ENCODE data around the gene ANKRD11. TPM values are rescaled to one million over a fixed set of nuclear protein-coding genes. Genes with fewer than 3 reads are reported as not detected.

Gene ANKRD11
- polyA plus RNA-seq, 1 donor from 2014 or later: 32.5 TPM

DNA sequence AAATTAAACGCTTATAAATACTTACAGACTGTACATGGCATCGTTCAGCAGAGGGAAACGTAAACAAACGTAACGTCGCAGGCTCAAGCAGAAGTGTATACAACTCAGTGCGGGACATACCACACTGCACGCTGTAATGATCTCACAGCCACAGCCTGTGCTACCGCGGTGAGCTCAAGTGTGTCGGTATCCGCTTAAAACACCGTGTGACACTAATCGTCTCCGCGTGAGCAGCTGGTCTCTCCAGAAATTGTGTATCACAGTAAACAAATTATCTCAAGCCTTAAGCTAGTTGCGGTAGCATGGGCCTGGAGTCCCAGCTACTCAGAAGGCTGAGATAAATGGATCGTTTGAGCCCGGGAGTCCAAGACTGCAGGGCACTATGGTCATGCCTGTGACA, 115.3 kb downstream of the ANKRD11 start:
- no peaks in the 10 kb centered on the region for H4K20me1 ChIP-seq (ENCODE audit: insufficient read depth)
- peaks cover 88% of the 10 kb centered on the region for H3K79me2 ChIP-seq (replicated peaks; ENCODE audit: insufficient read depth, low read length)

GRCh38 chr16:89374393-89374960, 115.9 kb downstream of the ANKRD11 start:
- Histone ChIP-seq H3K27ac (ENCODE audit: low read length) (no peak overlapping the region), H3K4me2 (ENCODE audit: low read length) (no peak overlapping the region), H4K20me1 (ENCODE audit: insufficient read depth) (no peaks in the 10 kb centered on the region)
- no peak for TF ChIP-seq EZH2 (IDR thresholded peaks at IDR 0.05; ENCODE audit: borderline replicate concordance, insufficient read depth, low read length, poor library complexity, severe bottlenecking)
- no peak for TF ChIP-seq EP300 (conservative IDR thresholded peaks at IDR 0.05; ENCODE audit: poor library complexity, severe bottlenecking)
- no peak for TF ChIP-seq SMC3 (conservative IDR thresholded peaks at IDR 0.05; ENCODE audit: poor library complexity)
- TF ChIP-seq MXI1 (conservative IDR thresholded peaks at IDR 0.05; ENCODE audit: poor library complexity, severe bottlenecking): no peak
- TF ChIP-seq, protein P1, sequence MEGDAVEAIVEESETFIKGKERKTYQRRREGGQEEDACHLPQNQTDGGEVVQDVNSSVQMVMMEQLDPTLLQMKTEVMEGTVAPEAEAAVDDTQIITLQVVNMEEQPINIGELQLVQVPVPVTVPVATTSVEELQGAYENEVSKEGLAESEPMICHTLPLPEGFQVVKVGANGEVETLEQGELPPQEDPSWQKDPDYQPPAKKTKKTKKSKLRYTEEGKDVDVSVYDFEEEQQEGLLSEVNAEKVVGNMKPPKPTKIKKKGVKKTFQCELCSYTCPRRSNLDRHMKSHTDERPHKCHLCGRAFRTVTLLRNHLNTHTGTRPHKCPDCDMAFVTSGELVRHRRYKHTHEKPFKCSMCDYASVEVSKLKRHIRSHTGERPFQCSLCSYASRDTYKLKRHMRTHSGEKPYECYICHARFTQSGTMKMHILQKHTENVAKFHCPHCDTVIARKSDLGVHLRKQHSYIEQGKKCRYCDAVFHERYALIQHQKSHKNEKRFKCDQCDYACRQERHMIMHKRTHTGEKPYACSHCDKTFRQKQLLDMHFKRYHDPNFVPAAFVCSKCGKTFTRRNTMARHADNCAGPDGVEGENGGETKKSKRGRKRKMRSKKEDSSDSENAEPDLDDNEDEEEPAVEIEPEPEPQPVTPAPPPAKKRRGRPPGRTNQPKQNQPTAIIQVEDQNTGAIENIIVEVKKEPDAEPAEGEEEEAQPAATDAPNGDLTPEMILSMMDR (IDR thresholded peaks at IDR 0.05; ENCODE audit: poor library complexity, severe bottlenecking): no peak
- TF ChIP-seq TAF1 (IDR thresholded peaks at IDR 0.05; ENCODE audit: low read depth): no peak
- no peak for TF ChIP-seq RAD21 (conservative IDR thresholded peaks at IDR 0.05)

More for the DNA sequence above, 115.3 kb downstream of the ANKRD11 start:
- Histone ChIP-seq H3K9ac (ENCODE audit: low read length) (no peak overlapping the region), H3K27me3 (ENCODE audit: insufficient read depth, low read depth, low read length) (no peaks in the 10 kb centered on the region), H3K4me3 (ENCODE audit: low read length) (no peak overlapping the region), H3K4me2 (ENCODE audit: low read length) (no peak overlapping the region), H3K9me3 (ENCODE audit: low read length) (no peaks in the 10 kb centered on the region), H3K27ac (ENCODE audit: low read length) (no peak overlapping the region), H3K36me3 (ENCODE audit: insufficient read depth, low read length) (no peaks in the 10 kb centered on the region), H3F3A (ENCODE audit: insufficient read depth, low read length, poor library complexity, severe bottlenecking) (no peaks in the 10 kb centered on the region), H3K9me2 (ENCODE audit: insufficient read depth, low read length) (no peaks in the 10 kb centered on the region), H2AFZ (ENCODE audit: low read depth, low read length) (no peak overlapping the region)
- TF ChIP-seq TAF1 (IDR thresholded peaks at IDR 0.05; ENCODE audit: low read depth): no peak
- no peak for TF ChIP-seq POLR2AphosphoS5 (IDR thresholded peaks at IDR 0.05)
- TF ChIP-seq MXI1 (conservative IDR thresholded peaks at IDR 0.05; ENCODE audit: poor library complexity, severe bottlenecking): no peak
- TF ChIP-seq EP300 (conservative IDR thresholded peaks at IDR 0.05; ENCODE audit: poor library complexity, severe bottlenecking): no peak
- TF ChIP-seq SMC3 (conservative IDR thresholded peaks at IDR 0.05; ENCODE audit: poor library complexity): no peak
- no peak for TF ChIP-seq REST (IDR thresholded peaks at IDR 0.05; ENCODE audit: borderline replicate concordance)
- TF ChIP-seq EZH2 (IDR thresholded peaks at IDR 0.05; ENCODE audit: borderline replicate concordance, insufficient read depth, low read length, poor library complexity, severe bottlenecking): no peak
- TF ChIP-seq RAD21 (conservative IDR thresholded peaks at IDR 0.05): no peak
- TF ChIP-seq, protein P1 (IDR thresholded peaks at IDR 0.05; ENCODE audit: poor library complexity, severe bottlenecking): no peak

More at GRCh38 chr16:89374393-89374960, 115.9 kb downstream of the ANKRD11 start:
- no peak overlapping the region for H3K9ac ChIP-seq (ENCODE audit: low read length)
- H2AFZ ChIP-seq (ENCODE audit: low read depth, low read length): no peak overlapping the region
- H3K79me2 ChIP-seq (replicated peaks; ENCODE audit: insufficient read depth, low read length): peaks cover 88% of the 10 kb centered on the region
- no peaks in the 10 kb centered on the region for H3K27me3 ChIP-seq (ENCODE audit: insufficient read depth, low read depth, low read length)
- no peaks in the 10 kb centered on the region for H3F3A ChIP-seq (ENCODE audit: insufficient read depth, low read length, poor library complexity, severe bottlenecking)
- no peaks in the 10 kb centered on the region for H3K36me3 ChIP-seq (ENCODE audit: insufficient read depth, low read length)
- H3K9me2 ChIP-seq (ENCODE audit: insufficient read depth, low read length): no peaks in the 10 kb centered on the region
- no peaks in the 10 kb centered on the region for H3K9me3 ChIP-seq (ENCODE audit: low read length)
- H3K4me3 ChIP-seq (ENCODE audit: low read length): no peak overlapping the region
